Activated CD8-positive, alpha-beta memory T cell treated with anti-CD3 and anti-CD28 coated beads for 24 hours (primary cell): Measurements from ENCODE around the gene AGFG1.

Experiments
- DNase-seq: peaks from one replicate; pipeline ENCODE4 v3.0.0-alpha.2; 2020

The AGFG1 gene

DNA sequence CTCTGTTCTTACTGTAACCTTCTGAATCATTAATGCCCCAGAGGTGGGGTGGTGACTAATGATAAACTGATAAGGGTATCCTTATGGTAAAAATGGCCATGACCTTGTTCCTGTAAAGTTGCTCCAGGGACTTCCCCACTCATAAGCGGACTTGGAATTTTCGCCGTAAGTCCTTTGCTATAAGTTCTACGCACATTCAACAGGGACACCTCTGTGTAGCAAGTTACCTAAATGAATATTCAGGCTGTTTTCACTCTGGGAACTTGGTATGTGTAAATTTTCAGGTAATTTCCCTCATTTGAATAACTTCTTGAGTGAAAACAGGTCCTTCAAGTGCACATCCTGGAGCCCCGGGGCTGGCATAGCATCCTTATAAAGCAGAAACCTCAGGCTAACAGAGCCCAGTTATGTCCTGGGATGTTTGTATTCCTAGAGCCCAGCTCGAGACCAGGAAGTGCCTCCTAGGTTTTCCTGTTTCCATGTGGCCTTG lies 9.4 kb upstream of the AGFG1 start:
- DNase-seq: no peak

DNA sequence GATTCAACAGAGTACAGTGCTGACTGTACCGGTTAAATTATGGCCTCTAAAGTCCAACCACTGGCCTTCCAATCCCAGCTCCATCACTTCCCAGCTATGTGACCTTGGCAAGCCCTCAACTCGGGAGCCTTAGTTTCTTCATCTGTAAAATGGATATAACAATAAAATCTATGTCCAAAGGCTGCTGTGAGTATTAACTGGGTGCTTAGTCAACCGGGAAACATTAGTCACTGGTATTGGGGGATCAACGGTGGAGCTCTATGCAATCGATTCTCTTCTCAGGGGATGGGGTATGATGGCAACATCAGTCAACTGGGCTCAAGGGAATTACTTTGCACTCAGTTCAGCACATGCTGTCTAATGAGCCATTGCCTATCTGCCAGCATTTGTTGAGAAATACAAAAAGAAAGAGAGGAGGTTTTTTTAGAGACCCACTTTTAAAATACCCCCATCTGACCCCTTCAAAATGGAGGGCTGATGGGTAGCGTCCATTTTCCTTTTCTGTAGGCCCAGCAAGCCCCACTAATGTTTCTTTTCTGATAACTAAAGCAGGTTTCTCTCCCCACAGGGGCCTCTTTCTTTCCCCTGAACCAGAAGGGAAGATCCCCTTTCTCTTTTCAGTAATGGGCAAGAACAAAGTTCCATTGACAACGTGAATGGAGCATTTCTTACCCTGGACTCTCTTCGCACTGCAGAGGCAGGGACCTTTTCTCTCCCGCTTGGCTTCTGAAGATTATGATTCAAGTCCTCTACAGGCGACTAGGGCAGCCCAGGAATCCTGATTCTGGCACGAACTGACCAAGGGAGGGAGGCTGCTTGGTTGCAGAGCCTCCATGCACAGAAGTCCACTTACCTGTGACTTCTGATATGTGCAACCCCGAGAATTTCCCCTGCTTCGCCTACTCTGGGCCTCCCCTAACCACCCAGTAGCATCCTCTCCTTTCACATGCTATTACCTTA lies 8.7 kb upstream of the AGFG1 start:
- DNase-seq: no peak

DNA sequence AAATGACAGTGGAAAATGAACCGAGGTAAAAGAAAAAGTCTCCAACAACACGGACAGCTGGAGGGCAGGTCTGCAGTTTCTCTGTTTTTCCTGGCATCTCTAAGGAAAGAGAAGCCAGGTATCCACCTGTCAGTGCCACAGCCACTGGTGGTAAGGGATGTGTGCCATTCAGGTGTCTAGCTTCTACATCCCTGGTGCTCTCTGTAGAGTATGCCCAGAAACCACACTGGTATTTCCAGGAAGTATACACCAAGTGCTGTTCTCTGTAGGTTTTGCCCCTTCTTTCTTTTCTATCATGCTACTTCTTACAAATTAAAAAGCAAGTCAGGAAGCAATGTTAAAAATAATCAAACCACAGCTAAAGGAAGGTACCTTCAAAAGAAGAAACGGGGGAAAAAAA lies 7.6 kb upstream of the AGFG1 start:
- peak; percentile 74 for DNase-seq

DNA sequence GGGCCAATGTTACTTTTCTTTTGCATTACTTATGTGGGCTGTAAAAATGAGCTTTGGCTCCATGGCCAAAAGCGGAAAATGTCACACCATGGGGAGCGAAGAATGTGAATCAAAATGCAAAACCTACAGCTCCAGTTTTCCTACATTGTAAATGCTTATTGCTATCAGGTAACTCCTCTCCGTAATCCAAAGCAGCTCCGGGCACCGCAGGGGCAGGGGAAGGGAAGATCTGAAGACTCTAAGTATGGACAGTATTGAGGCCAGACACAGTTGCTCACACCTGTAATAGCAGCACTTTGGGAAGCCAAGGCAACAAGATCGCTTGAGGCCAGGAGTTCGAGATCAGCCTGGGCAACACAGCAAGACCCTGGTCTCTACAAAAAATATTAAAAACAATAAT lies 7.1 kb upstream of the AGFG1 start:
- peak; percentile 74 for DNase-seq

DNA sequence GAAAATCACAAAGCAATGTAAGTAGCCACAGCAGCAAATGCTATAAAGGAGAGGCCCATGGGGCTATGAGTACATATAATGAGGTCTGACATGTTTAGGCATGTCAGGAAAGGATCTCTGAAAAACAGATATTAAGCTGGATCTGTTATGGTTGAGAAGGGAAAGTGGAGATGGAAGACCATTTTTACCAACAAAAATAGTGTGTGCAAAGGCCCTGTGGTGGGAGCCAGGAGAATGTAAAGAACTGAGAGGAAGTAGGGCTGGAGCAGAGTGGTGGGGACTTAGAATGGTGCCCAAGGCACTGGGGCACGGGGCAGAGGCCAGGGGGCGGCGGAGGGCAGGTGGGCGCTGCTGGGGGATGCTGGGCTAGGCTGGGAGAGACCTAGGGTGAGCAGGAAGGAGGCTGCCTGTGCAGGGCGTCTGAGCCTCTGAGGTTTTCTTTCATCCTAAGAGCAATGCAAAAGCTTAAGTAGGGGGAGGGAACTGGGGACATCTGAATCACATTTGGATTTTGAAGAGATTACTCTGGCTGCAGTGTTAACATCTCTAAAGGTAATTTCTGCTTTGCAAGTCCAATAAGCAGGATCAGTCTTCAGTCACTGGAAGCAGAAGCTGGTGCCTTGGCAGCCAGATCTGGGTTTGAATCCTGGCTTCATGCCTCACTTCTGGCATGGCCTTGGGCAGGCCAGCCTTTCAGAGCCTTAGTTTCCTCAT lies 4.9 kb upstream of the AGFG1 start:
- no peak for DNase-seq

DNA sequence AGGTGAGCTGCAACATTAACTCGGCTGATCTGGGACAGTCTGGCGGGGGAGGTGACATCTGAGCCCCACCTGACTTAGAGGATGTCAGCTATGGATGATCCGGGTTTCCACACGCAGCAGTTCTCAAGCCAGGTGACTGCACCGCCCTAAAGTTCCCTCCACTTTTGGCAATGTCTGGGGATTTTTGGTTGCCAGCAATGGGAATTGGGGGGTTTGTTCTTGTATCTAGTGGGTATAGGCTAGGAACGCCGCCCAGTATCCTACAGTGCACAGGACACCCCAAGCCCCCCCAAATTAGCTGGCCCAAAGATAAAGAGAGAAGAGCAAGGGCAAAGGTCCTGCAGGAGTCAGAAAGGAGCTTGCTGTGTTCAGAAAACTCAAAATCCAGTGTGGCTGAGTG lies 544 bp upstream of the AGFG1 start:
- no peak for DNase-seq

DNA sequence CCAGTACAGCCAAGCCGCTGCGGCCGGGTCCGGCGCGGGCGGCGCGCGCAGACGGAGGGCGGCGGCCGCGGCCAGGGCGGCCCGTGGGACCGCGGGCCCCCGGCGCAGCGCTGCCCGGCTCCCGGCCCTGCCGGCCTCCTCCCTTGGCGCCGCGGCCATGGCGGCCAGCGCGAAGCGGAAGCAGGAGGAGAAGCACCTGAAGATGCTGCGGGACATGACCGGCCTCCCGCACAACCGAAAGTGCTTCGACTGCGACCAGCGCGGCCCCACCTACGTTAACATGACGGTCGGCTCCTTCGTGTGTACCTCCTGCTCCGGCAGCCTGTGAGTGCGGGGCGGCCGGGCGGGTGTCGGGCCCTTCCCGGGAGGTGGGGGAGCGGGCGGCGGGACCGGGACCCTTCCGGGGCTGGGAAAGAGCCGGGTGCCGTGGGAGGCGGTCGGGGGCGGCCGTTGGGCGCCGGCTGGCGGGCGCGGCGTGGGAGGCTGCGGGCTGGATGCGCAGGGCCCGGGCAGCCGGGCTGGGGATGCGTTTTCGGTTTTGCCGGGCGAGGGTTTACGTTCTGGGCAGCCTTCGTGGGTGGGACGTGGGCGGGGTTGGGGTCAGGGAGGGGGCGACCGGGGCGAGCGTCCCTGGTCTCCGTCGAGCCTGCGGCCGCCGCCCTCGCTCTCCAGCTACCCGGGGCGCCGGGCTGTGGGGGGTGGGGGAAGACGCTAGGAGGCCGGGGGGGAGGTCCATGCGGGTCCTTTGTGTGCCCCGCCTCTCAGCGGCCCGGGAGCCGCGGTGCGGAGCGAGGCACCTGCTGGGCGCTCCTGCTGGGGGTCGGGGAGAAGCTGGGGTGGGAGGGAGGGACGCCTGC lies 537 bp downstream of the AGFG1 start:
- DNase-seq: no peak

DNA sequence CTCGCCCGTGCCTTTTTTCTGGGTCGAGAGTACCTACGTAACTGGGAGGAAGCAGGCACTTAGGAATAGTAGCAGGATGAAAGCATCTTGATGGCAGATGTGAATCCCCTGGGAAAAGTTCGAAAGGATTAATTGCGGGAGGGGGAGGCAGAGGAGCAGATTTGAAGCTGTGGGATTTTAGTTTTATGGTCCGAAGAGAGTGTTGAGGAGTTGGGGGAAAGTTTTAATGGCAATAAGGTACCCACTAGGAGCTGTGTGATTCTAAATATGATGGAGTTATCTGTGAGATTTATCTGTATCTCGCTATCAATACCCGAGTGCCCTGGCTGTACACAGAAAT lies 1.1 kb downstream of the AGFG1 start:
- DNase-seq: no peak

DNA sequence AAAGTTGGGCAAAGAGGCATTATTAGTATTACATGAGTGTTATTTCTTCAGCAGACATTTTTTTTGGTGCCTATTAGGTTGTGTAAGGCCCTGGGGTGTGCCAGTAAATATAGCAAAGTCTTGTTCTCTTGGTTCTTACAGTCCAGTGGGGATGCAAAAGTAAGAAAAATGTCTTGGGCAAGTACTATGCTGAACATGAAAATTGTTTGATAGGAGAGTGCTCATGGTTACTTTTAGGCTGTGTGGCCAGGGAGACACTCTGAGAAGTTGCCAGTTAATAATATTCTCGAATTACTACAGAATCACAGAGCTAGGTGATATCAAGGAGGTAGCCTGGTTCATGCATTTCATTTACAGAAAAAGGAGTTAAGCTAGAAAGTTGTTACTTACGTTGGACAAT lies 1.9 kb downstream of the AGFG1 start:
- DNase-seq: no peak

DNA sequence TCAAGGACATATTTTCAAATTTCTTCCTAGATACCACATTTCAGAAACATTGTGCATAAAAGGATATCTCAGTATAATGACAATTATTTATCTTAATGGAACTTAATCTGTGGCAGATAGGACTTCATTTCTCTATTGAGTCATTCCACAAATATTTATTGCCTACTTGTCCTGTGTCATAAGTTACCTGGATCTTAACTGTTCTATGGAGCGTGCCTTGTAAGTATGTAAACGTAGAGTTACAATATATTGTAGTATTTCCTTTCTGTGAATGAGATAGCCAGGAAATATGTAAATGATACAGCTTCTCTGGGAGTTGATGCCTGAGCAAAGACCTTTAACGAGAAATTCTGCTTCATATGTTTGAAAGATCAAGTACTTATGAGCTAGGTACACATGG lies 2.5 kb downstream of the AGFG1 start:
- no peak for DNase-seq

DNA sequence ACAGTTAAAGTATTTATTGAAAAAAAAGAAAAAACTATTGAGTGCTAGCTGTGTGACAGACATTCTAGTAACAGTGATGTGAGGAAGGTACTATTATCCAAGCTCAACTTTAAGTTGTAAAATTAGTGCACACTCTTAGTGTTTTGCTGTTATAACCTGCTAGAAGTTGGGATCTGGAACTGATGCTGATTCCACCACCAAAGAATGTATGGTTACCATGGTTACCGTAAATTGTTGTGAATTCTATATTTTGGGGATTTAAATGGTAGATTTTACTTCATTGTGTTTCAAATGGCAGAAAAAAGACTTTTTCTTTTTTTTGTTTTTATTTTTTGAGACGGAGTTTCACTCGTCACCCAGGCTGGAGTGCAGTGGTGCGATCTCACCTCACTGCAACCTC lies 5.3 kb downstream of the AGFG1 start:
- no peak for DNase-seq

DNA sequence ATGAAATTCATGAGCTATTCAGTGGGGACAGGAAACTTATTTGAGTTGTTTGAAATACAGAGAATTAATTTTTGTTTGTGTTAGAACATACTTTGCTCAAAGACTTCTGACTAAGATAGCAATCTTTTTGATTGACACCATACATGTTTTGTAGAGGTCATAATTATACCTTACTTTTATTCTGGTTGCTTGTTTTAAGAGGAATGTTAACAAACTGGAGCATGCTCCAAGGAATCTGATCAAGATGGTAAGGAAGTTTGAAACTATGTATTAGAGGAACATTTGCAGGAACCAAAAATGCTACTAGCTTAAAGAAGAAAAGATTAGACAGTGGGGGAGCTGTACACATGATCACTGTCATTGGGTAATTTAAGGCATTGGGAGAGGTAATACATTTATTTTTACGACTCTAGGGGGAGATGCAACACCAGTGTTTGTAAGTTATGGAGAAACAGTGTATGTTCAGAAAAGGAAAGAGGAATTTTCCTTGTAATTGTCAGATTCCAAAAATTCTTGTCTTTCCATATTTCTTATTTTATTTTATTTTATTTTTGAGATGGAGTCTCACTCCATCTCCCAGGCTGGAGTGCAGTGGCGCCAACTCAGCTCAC lies 8.0 kb downstream of the AGFG1 start:
- DNase-seq: no peak

DNA sequence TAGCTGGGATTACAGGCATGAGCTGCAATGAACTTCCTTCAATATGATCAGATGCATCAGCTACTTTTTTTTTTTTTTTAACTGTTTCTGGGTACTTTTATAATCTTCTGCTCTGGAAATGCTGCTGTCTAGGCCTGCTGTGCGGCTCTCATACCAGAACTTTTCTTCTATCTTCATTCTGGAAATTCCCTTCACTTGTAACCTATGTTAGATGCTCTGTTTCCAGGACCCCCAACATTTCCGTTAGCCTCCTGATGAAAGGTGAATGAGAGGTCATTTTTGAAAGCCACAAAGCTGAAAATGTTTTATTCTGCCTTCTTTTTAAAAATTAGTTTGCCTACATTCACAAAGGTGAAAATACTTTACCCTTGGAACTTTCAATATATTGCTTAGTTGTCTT lies 8.6 kb downstream of the AGFG1 start:
- no peak for DNase-seq

DNA sequence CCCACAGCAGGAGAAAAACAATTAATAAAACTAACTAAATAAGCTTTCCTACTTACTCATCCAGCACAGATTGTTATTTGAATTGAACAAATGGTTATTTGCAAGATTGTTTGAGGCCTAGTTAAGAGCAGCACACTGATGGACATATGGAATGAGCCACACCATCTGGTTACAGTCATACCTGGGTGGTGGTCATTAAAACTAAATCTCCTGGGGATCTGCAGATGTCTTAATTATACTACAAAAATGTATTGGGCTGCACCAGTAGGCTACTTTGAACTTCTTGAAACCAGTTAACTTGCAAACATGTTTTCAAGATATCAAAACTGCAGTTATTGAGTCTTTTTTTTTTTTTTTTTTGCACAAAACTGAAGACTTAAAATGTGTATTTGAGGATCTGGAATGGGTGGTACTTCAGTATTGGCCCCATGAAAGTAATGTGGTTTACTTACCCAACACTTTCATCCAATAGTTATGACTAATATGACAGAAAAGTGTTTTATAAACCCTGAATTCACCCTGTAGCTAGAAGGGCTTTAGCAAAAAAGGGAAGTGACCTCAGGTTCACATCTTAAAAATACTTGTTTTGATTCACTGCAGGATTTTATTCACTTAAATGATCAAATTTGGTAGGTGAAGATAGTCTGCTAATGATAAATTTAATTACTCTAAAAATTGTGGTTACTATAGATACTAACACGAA lies 10.8 kb downstream of the AGFG1 start:
- no peak for DNase-seq

DNA sequence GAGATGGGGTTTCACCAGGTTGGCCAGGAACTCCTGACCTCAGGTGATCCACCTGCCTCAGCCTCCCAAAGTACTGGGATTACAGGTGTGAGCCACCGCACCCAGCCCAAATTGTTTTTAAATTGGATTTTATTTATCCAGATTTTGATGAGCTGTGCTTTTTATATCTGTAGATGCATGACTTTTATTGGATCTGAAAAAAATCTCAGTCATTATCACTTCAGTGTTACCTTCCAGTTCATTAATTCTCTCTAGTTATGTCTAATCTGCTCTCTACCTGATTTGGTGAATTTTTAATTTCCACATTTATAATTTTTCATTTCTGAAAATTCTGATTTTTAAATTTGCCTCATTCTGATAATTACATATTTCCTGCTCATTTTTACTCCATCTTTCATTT lies 13.5 kb downstream of the AGFG1 start:
- no peak for DNase-seq

DNA sequence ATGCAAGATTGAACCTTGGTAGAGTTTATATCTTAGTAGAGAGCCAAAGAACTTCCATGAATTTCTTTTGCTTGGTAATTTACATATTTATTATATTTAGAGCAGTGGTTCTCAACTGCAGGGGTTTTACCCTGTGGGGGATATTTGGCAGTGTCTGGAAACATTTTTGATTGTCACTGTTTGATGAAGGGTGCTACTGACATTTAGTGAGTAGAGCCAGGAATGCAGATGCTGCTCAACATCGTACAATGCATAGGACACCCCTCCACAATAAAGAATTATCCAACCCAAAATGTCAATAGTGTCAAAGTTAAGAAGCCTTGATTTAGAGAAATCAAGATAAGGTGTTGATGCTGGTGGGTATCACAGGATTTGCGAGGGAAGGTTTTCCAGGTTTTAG lies 14.7 kb downstream of the AGFG1 start:
- no peak for DNase-seq

DNA sequence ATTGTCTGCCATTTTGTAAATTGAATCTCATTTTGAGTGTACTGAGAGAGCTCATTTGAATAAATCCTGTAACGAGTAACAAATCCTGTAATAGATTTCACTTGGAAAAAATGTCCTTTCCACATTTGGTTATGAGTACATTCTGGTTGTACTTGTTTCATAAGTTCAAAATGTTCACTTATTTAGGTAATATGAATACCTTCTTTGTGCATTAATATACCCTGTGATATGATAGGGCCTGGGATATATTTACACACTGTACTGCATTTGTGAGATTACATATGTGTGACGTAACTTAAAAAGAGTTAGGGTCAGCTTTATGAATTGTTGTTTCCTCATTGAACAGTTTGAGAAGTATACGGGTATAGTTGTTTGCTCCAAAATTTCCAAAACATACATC lies 16.1 kb downstream of the AGFG1 start:
- DNase-seq: no peak

DNA sequence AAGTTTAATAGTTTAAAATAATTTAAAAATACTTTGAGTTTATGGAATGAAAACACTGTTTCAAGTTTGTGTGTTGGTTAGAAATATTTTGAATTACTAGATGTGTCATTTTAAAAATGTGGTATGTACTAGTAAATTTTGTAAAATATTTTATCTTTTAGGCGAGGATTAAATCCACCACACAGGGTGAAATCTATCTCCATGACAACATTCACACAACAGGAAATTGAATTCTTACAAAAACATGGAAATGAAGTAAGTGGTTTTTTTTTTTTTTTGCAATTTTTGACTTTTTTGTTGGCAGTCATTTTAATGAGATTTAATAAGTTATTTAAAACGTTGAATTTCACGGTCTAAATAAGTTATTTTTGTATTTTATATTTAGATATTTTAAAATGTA lies 19.4 kb downstream of the AGFG1 start:
- DNase-seq: no peak

DNA sequence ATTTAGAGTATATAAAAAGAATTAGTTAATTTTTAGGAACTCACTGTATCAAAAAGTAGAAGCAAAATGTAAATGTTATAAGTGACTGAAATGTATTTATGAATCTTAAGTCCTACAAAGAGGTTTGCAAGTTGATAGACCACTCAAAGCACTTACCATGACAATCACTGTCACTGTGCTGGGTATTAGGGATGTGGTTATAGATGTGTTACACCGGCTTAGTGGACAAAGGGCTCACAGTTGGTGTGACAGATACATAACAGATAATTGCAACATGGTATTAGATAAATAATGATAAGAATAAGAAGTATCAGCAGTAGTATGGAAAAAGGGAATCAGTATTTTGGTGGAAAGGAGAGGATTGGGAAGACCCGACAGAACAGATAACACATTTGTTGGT lies 21.6 kb downstream of the AGFG1 start:
- DNase-seq: no peak

DNA sequence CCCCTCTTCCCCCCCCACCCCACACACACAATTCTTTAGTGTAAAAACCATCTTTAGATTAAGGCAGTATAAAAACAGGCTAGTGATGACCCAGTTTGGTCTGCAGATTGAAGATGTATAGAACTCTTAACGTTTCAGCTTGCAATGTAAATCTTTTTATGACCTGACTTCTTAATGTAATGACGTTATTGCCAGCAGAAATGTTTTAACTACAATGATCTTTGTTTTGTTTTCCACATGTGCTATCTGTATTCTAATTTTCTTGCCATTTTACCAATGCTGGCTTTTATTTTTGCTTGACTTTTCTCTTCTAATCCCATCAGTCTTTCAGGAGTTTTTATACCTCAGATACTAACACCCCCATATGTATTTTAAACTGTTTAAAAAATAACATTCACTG lies 25.2 kb downstream of the AGFG1 start:
- DNase-seq: no peak

DNA sequence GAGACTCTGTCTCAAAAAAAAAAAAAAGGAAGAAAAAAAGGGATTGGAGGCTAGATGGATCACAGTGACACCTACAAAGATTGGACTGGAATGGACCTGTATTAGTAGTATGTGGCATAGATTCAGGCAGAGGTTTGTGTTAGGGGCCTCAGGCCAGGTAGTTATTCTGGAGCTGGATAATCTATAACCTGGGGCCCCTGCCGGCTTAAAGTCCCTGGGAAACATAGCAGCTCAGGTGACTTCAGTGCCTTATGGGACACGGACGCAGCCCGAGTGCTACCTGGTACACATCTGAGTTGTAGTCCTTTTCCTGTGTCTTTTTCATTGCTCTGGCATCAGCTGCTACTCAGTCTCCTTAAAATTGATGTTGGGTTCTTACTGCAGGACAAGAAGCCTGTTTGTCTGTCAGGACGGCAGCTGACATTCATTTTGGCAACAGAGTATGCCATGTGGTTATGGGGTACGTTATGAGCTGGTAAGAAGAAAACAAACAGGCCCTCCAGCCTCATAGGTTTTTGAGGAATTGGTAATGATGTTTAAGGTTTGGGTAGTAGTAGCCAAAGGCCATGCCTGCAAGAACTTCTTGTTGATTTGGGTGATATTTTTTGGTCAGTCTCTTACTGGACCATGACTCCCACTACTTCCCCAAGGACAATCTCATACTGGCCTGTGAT lies 27.8 kb downstream of the AGFG1 start:
- DNase-seq: no peak

DNA sequence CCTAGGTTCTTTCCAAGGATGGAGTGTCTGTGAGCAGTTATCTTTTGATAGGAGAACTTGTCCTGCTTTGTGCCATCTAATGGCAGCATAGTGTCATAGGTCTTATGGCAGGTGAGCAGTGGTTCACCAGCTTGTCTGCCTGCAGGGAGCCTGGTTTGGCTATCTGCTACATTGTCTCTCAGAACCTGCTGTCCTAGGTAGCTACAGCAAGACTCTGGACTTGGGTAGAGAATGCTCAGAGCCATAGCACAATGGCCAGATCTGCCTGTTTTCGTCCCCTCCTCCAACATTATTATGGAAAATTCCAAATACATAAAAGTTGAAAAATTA lies 28.3 kb downstream of the AGFG1 start:
- DNase-seq: no peak
